ENCODE data around the gene CIART. TPM values are rescaled to one million over a fixed set of nuclear protein-coding genes. Genes with fewer than 3 reads are reported as not detected.
A peak's percentile ranks its signal among the peaks of the same experiment; 100 is the strongest.
"Not testable (repeated sequence)": the region's sequence is repeated elsewhere in the genome, so short reads cannot be mapped to it uniquely, and the experiment has no call there.

Gene CIART, protein sequence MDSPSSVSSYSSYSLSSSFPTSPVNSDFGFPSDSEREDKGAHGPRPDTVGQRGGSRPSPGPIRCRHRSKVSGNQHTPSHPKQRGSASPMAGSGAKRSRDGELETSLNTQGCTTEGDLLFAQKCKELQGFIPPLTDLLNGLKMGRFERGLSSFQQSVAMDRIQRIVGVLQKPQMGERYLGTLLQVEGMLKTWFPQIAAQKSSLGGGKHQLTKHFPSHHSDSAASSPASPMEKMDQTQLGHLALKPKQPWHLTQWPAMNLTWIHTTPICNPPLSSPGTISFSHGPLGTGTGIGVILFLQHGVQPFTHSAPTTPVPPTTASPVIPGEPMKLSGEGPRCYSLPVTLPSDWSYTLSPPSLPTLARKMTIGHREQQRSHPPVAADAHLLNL
- total RNA-seq (10 to 100 TPM in 6 of 10 donors, 1 to 10 TPM in 4; 3.4 to 22.6 (median 15.5) TPM), polyA plus RNA-seq (10 to 100 TPM in 1 of 2 donors, 1 to 10 TPM in 1; 4.9 to 18.7 TPM)
- long read RNA-seq, donor 1, partial matches to known transcripts: 0 of 2 reads
- long read RNA-seq, donor 1, other reads (novel, unspliced or antisense): 0 of 2 reads
- long read RNA-seq, donor 2, partial matches to known transcripts: 52 of 60 reads
- long read RNA-seq, donor 2, other reads (novel, unspliced or antisense): 2 of 60 reads
- long read RNA-seq, donor 3, partial matches to known transcripts: 0 of 6 reads
- long read RNA-seq, donor 3, other reads (novel, unspliced or antisense): 1 of 6 reads

DNA sequence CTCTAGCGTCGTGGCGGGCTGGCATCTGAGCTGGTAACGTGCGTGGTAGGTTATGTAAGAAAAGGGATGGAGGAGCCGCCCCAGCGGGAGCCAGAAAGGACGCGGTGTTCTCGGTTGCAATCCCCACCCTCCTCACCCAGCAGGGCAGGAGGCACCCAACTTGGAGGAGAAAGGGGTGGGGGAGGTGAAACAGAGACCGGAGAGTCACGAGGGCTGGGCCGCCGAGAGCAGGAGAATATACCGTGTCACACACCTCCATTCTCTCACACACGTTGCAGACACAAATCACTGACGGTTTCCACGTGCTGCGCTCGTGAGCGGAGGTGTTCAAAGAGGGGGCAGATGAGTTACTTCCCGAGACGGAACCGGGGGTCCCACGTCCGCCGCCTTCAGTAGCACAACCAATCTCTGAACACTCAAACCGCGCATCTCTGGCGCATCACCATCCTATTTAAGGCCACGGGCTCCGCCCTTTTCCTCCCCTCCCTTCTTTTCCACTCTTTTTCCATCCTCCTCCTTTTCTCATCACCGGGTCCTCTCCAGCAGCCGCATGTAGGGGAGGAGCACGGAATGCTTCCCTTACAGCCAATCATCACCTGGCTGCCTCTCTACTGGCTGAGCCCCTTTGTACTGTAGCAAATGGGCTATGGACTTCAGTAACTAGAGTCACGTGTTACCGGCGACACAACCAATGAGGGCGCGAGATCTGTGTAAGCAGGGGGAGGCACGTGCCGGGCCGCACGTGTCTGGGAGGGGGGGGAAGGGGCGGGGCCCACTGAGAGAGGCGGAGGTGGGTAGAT, at the start of gene CIART:
Gene CIART, plus strand, starts transcription at position 797 of the 800 bp plus-strand sequence. CDS start 714 bp downstream, outside the sequence.
- WGBS, 2 donors: 1% methylated on average over 46 of the region's 46 CpGs
- Histone ChIP-seq H3K9me3 (no peaks in the 10 kb centered on the region), H3K36me3 (peaks cover 0 to 74% (median 18%) of the 10 kb centered on the region in 9 donors), H3K4me1 (peaks cover 0 to 32% (median 24%) of the 10 kb centered on the region in 9 donors), H3K27me3 (peaks cover 0 to 11% (median 0%) of the 10 kb centered on the region in 7 donors), H3K4me3 (peak within 1 kb of the TSS; percentile 35 to 76 (median 59)), H3K27ac (peak within 1 kb of the TSS; percentile 83 to 93 (median 91))
- DNase-seq (peak; percentile 85 to 96), ATAC-seq (peak; percentile 94 to 97 (median 96))
- TF ChIP-seq, protein P1, sequence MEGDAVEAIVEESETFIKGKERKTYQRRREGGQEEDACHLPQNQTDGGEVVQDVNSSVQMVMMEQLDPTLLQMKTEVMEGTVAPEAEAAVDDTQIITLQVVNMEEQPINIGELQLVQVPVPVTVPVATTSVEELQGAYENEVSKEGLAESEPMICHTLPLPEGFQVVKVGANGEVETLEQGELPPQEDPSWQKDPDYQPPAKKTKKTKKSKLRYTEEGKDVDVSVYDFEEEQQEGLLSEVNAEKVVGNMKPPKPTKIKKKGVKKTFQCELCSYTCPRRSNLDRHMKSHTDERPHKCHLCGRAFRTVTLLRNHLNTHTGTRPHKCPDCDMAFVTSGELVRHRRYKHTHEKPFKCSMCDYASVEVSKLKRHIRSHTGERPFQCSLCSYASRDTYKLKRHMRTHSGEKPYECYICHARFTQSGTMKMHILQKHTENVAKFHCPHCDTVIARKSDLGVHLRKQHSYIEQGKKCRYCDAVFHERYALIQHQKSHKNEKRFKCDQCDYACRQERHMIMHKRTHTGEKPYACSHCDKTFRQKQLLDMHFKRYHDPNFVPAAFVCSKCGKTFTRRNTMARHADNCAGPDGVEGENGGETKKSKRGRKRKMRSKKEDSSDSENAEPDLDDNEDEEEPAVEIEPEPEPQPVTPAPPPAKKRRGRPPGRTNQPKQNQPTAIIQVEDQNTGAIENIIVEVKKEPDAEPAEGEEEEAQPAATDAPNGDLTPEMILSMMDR (IDR thresholded peaks at IDR 0.05): no peak
- intact Hi-C loops (cut with DNase I): loop anchor here in 7 of 10 donors (1.0 to 10.0 kb wide), 5 partner anchors 25 to 263 kb away; partner anchors contain the start of genes CA14 (in 2 of the 7) and ADAMTSL4 (in 1 of the 7)

DNA sequence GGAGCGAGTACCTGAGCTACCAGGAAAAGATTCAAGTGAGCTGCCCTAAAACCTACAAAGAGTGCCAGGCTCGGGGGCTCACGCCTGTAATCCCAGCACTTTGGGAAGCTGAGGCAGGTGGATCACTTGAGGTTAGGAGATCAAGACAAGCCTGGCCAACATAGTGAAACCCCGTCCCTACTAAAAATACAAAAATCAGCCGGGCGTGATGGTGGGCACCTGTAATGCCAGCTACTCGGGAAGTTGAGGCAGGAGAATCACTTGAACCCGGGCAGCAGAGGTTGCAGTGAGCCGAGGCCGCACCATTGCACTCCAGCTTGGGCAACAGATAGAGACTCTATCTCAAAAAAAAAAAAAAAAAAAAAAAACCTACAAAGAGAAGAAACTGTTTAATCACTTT, 49.4 kb upstream of the CIART start:
- WGBS, 2 donors: 95% methylated on average over 10 of the region's 10 CpGs
- Histone ChIP-seq H3K36me3 (peaks cover 0 to 38% (median 7%) of the 10 kb centered on the region in 9 donors), H3K4me1 (peaks cover 0 to 20% (median 15%) of the 10 kb centered on the region in 9 donors), H3K27ac (peak overlapping the region in 5 of 10 donors; percentile 95 to 100 (median 99))
- intact Hi-C loops (cut with DNase I); H3K27me3 ChIP-seq; DNase-seq; ATAC-seq; H3K9me3 ChIP-seq; H3K4me3 ChIP-seq: not testable (repeated sequence)

DNA sequence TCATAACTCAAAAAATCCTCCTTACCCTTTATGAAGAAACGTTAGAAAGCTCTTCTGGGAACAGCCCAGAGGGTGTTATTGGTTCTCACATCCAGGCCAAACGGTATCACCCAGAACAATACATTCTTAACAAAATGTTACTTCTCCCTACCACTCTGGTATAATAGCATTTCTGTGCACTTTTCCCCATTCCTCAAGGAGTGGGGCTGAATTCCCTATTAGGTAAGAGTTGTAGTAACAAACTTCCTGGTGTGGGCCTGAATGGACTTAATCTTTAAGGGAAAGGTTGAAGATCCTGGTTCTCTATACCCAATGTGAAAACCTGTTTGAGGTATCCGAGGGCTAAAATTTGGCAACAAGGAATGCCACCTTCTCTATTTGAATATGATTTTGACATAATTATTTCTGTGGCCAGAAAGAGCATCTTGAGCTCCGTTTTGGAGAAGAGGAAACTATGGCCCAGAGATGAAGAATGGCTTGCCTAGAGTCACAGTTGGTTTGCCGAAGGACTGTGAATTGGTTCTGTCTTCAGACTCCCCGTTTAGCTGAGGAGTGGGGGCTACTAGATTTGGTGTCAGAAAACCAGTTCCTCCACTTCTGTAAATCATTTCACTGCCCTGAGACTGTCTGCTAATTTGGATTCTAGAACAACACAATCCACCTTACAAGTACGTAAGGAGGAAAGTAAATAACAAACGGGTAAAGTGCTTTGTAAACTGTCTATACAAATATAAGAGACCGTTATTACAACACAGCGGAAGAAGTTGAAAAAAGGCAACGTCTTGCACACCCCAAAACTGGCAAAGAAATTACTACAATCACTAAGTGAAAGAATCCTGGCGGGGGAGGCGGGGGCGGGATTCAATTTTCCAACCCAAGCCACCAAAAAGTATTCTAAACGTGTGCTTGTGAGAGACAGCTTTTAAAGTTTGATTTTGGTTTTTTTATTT, 48.7 kb upstream of the CIART start:
- 13% methylated on average over 15 of the region's 15 CpGs for WGBS, 2 donors
- intact Hi-C loops (cut with DNase I): loop anchor here in 1 of 10 donors (2.0 kb wide), 1 partner anchor 19 kb away; no protein-coding TSS in a partner anchor

More for the DNA sequence above, 48.7 kb upstream of the CIART start:
- TF ChIP-seq, protein P1 (IDR thresholded peaks at IDR 0.05): no peak
- DNase-seq (no peak), ATAC-seq (no peak)
- no peaks in the 10 kb centered on the region for H3K27me3 ChIP-seq
- peaks cover 0 to 31% (median 2%) of the 10 kb centered on the region in 9 donors for H3K36me3 ChIP-seq
- H3K4me1 ChIP-seq: peaks cover 0 to 20% (median 15%) of the 10 kb centered on the region in 9 donors
- H3K4me3 ChIP-seq: peak overlapping the region; percentile 80 to 97 (median 90)
- peak overlapping the region in 9 of 10 donors; percentile 95 to 100 (median 99) for H3K27ac ChIP-seq
- H3K9me3 ChIP-seq: no peaks in the 10 kb centered on the region
